GM21786 (cell line): Measurements from ENCODE around the gene ZNF791.
"Not testable (repeated sequence)": the region's sequence is repeated elsewhere in the genome, so short reads cannot be mapped to it uniquely, and the experiment has no call there.

Experiments used
- ATAC-seq: cut with Tn5 transposase; IDR thresholded peaks from one replicate; pipeline ENCODE4 v1.9.1; 2021; ENCODE audit not compliant: unreplicated experiment

The ZNF791 gene

GRCh38 chr19:12610540-12611360, at the start of gene ZNF791, which contains the start of gene ZNF490:
ZNF791 (plus strand) TSS chr19:12610920; CDS start chr19:12611080, 160 bp downstream.
ZNF490 (minus strand) TSS chr19:12610813; CDS start chr19:12610680, 133 bp downstream.
- ATAC-seq = peak; percentile 79

- peak; percentile 43 for ATAC-seq
Observed at GRCh38 chr19:12564016-12564664, 46.6 kb upstream of the ZNF791 start.

- not testable (repeated sequence) for ATAC-seq
Observed at GRCh38 chr19:12566380-12566779, 44.3 kb upstream of the ZNF791 start.

- no peak for ATAC-seq
Observed at GRCh38 chr19:12567951-12568350, 42.8 kb upstream of the ZNF791 start.

- no peak for ATAC-seq
Observed at GRCh38 chr19:12574036-12574435, 36.7 kb upstream of the ZNF791 start.

DNA sequence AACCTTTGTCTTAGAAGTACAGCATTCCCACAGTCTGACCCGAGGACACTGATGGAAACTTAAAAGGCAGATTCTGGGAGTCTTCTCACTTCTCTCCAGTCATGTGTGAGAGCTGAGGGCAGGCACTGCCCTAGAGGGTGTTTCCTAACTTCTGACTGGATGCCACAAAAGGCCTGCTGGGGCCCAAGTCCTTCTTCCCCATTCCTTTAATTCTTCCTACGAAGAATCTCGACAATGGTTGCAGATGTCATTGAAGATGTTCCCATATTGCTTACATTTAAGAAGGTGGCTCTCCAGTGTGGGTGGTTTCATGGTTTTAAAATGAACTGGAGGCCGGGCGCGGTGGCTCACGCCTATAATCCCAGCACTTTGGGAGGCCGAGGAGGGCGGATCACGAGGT, 32.1 kb upstream of the ZNF791 start:
- no peak for ATAC-seq

- no peak for ATAC-seq
Observed at GRCh38 chr19:12580180-12580694, 30.5 kb upstream of the ZNF791 start.

- no peak for ATAC-seq
Observed at GRCh38 chr19:12581100-12581499, 29.6 kb upstream of the ZNF791 start.

- ATAC-seq = no peak
Observed at GRCh38 chr19:12596485-12596884, 14.2 kb upstream of the ZNF791 start.

GRCh38 chr19:12596927-12597548, 13.7 kb upstream of the ZNF791 start:
- no peak for ATAC-seq

GRCh38 chr19:12597594-12597993, 13.1 kb upstream of the ZNF791 start:
- no peak for ATAC-seq

DNA sequence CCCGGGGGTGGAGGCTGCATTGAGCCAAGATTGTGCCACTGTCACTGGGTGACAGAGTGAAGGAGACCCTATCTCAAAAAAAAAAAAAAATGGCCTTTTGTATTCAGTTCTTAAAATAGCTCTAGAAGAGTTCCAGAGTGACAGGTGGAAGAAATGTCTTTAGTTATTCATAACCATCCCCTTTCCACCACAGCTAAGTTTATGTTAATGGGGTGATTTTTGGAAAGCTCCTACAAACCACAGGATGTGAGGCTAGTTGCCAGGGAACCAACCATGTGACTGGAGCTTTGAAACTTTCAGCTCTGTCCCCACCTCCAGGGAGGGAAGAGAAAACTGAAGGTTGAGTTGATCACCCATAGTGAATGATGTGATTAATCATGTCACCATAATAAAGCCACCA, 7.0 kb upstream of the ZNF791 start:
- peak; percentile 48 for ATAC-seq

GRCh38 chr19:12606796-12607195, 3.9 kb upstream of the ZNF791 start:
- no peak for ATAC-seq

GRCh38 chr19:12607631-12608030, 3.1 kb upstream of the ZNF791 start:
- no peak for ATAC-seq

GRCh38 chr19:12611361-12611699, 610 bp downstream of the ZNF791 start:
- no peak for ATAC-seq

- ATAC-seq = no peak
Observed at GRCh38 chr19:12617646-12618045, 6.9 kb downstream of the ZNF791 start.

- ATAC-seq = not testable (repeated sequence)
Observed at GRCh38 chr19:12621253-12622024, 10.7 kb downstream of the ZNF791 start.

DNA sequence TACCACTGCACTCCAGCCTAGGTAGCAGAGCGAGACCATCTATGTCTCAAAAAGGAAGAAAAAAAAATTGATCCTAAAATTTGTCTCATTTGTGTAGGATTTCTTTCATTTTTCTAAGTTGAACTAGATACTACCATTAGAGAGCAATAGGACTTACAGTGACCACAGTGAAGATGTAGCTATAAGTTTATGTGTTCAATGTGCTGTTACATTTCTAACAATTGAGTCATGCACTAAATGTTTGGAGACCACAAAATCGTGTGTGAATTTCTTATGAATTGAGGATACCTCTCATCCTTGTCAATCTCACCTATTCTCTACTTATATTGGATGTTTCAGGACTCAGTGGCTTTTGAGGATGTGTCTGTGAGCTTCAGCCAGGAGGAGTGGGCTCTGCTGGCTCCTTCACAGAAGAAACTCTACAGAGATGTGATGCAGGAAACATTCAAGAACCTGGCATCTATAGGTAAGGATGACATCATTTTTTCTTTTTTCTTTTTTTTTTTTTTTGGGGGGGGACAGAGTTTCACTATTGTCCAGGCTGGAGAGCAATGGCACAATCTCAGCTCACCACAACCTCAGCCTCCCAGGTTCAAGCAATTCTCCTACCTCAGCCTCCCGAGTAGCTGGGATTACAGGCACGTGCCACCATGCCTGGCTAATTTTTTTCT, 12.8 kb downstream of the ZNF791 start:
- ATAC-seq = no peak

DNA sequence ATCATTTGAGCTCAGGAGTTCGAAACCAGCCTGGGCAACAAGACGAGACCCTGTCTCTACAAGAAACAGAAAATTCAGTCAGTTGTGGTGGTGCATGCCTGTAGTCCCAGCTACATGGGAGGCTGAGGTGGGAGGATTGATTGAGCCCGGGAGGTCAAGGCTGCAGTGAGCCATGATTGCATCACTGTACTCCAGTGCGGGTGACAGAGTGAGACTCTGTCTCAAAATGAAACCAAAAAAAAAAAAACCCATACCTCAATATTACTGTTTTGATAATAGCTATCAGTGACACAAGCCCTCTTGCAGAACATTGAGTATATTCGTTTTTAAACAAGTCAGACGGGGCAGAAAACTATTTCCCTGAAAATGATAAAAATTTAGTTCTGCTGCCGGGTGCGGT, 16.2 kb downstream of the ZNF791 start:
- no peak for ATAC-seq
